GM23248 (cell line): ENCODE measurements around the gene RNF150. TPM values are rescaled to one million over a fixed set of nuclear protein-coding genes. Genes with fewer than 3 reads are reported as not detected.

Experiments
- DNase-seq: peaks from one replicate; pipeline ENCODE4 v3.0.0-alpha.2; 2015
- H2AFZ ChIP-seq: fragments of 200-600 bp; sonication (generic); 2 replicates; pipeline ENCODE4 v1.6.1; 2016; ENCODE audit warnings: antibody characterized with exemption
- H3F3A ChIP-seq: fragments of 200-600 bp; sonication (generic); 2 replicates; pipeline ENCODE4 v1.6.1; 2016; ENCODE audit warnings: mild to moderate bottlenecking, antibody characterized with exemption, mixed run types; ENCODE audit not compliant: insufficient read depth
- H3K27ac ChIP-seq: fragments of 200-600 bp; sonication (generic); 2 replicates; pipeline ENCODE4 v1.5.1; 2016; ENCODE audit warnings: mild to moderate bottlenecking
- H3K27me3 ChIP-seq: fragments of 200-600 bp; sonication (generic); replicated peaks from 2 replicates; pipeline ENCODE4 v1.6.1; 2016; ENCODE audit warnings: mild to moderate bottlenecking; ENCODE audit not compliant: insufficient read depth
- H3K36me3 ChIP-seq: fragments of 200-600 bp; sonication (generic); 2 replicates; pipeline ENCODE4 v1.6.1; 2016; ENCODE audit warnings: low read depth, mild to moderate bottlenecking
- H3K4me1 ChIP-seq: fragments of 200-600 bp; sonication (generic); 2 replicates; pipeline ENCODE4 v1.6.1; 2016; ENCODE audit warnings: mild to moderate bottlenecking; ENCODE audit not compliant: insufficient read depth
- H3K4me2 ChIP-seq: fragments of 200-600 bp; sonication (generic); one replicate; pipeline ENCODE4 v1.6.1; 2016; ENCODE audit warnings: mild to moderate bottlenecking; ENCODE audit not compliant: unreplicated experiment
- H3K4me3 ChIP-seq: fragments of 200-600 bp; sonication (generic); 2 replicates; pipeline ENCODE4 v1.5.1; 2016; ENCODE audit warnings: mild to moderate bottlenecking
- H3K79me2 ChIP-seq: fragments of 200-600 bp; sonication (generic); 2 replicates; pipeline ENCODE4 v1.6.1; 2016; ENCODE audit warnings: mild to moderate bottlenecking; ENCODE audit not compliant: insufficient read depth
- H3K9ac ChIP-seq: fragments of 200-600 bp; sonication (generic); 2 replicates; pipeline ENCODE4 v1.6.1; 2016; ENCODE audit warnings: mild to moderate bottlenecking
- H3K9me2 ChIP-seq: fragments of 200-600 bp; sonication (generic); 2 replicates; pipeline ENCODE4 v1.6.1; 2016; ENCODE audit warnings: mixed run types, mild to moderate bottlenecking, moderate library complexity; ENCODE audit not compliant: insufficient read depth
- H3K9me3 ChIP-seq: fragments of 200-600 bp; sonication (generic); one replicate; pipeline ENCODE4 v1.6.1; 2017; ENCODE audit warnings: low read depth
- H4K20me1 ChIP-seq: fragments of 200-600 bp; sonication (generic); 2 replicates; pipeline ENCODE4 v1.6.0; 2016; ENCODE audit not compliant: insufficient read depth
- EZH2 ChIP-seq: fragments of 200-600 bp; sonication (generic); IDR thresholded peaks from 2 replicates; pipeline ENCODE4 v1.6.1; 2018; ENCODE audit warnings: antibody characterized with exemption, mild to moderate bottlenecking; ENCODE audit not compliant: insufficient read depth, poor library complexity, severe bottlenecking
- EZH2phosphoT487 ChIP-seq: fragments of 200-600 bp; sonication (generic); IDR thresholded peaks from 2 replicates; pipeline ENCODE4 v1.6.1; 2018; ENCODE audit warnings: antibody characterized with exemption, moderate library complexity, mild to moderate bottlenecking, low read depth; ENCODE audit not compliant: insufficient read depth
- WGBS, 2 experiments: methylation state at CpG; one replicate each; pipeline ENCODE4 v1.1.6; 2015 to 2017; ENCODE audit warnings: low lambda C conversion rate in 2 of 2, low coverage in 1 of 2; ENCODE audit errors: missing lambda C conversion rate in 2 of 2; 5-methylcytosine and 5-hydroxymethylcytosine counted together
- in situ Hi-C: fragments of 300-500 bp; cut with MboI; formaldehyde crosslinking; loops from 2 replicates; pipeline ENCODE4 v1.15.0; 2020
- polyA plus RNA-seq: library from polyadenylated mRNA; unstranded; fragments of >200 nt; fragmentation: Nextera tagmentation; extraction: Ambion mirVana; gene quantifications from 2 replicates; pipeline ENCODE4 v1.2.1, GENCODE V29; 2016
- total RNA-seq: library from RNA; depleted of rRNA; stranded (reverse); fragments of >200 nt; shearing (Covaris generic); gene quantifications from 2 replicates; pipeline ENCODE4 v1.2.3, GENCODE V29; 2014

The RNF150 gene
- total and polyA plus RNA-seq, 2 experiments from 2014 or later = 4.8 to 10.5 TPM

- H3K79me2 ChIP-seq = no peaks in the 10 kb centered on the region
- no peak overlapping the region for H3K4me2 ChIP-seq
- in situ Hi-C loops = no loop called here
- TF ChIP-seq EZH2phosphoT487 (no peak), EZH2 (no peak)
- no peak for DNase-seq
- no peaks in the 10 kb centered on the region for H3K9me2 ChIP-seq
- H4K20me1 ChIP-seq = no peaks in the 10 kb centered on the region
- H3K36me3 ChIP-seq = no peaks in the 10 kb centered on the region
- 64 to 75% methylated on average over 9 of the region's 9 CpGs for WGBS, 2 experiments
- H3K4me3 ChIP-seq = no peak overlapping the region
- H3K27me3 ChIP-seq = no peaks in the 10 kb centered on the region
- no peaks in the 10 kb centered on the region; the same call in 1 of the 2 replicates for H3F3A ChIP-seq
- no peaks in the 10 kb centered on the region for H3K4me1 ChIP-seq
- H3K9ac ChIP-seq = no peak overlapping the region
- H3K27ac ChIP-seq = no peak overlapping the region
- H2AFZ ChIP-seq = no peak overlapping the region
- H3K9me3 ChIP-seq = no peaks in the 10 kb centered on the region
Measured at GRCh38 chr4:140903522-140904475, 229.5 kb downstream of the RNF150 start.

- TF ChIP-seq EZH2 = no peak
- TF ChIP-seq EZH2phosphoT487 = no peak
- no peaks in the 10 kb centered on the region for H3K36me3 ChIP-seq
- no peaks in the 10 kb centered on the region for H3K79me2 ChIP-seq
- in situ Hi-C loops = no loop called here
- no peaks in the 10 kb centered on the region for H3K9me2 ChIP-seq
- no peak overlapping the region for H3K4me2 ChIP-seq
- no peaks in the 10 kb centered on the region for H4K20me1 ChIP-seq
- WGBS, 2 experiments = 68 to 81% methylated on average over 1 of the region's 1 CpG
- no peaks in the 10 kb centered on the region for H3K27me3 ChIP-seq
- H3K9me3 ChIP-seq = no peaks in the 10 kb centered on the region
- no peaks in the 10 kb centered on the region for H3F3A ChIP-seq
- DNase-seq = no peak
- no peak overlapping the region for H3K4me3 ChIP-seq
- H3K9ac ChIP-seq = no peak overlapping the region
- no peak overlapping the region for H3K27ac ChIP-seq
- H3K4me1 ChIP-seq = no peaks in the 10 kb centered on the region
- H2AFZ ChIP-seq = no peak overlapping the region
Measured at GRCh38 chr4:140901736-140902336, 231.4 kb downstream of the RNF150 start.

- in situ Hi-C loops = no loop called here
- Histone ChIP-seq H3K4me3 (no peak overlapping the region), H2AFZ (no peak overlapping the region), H3K27me3 (no peaks in the 10 kb centered on the region), H3K79me2 (no peaks in the 10 kb centered on the region), H3F3A (peaks cover 16% of the 10 kb centered on the region; the same call in 1 of the 2 replicates), H3K27ac (no peak overlapping the region), H4K20me1 (no peaks in the 10 kb centered on the region), H3K9ac (no peak overlapping the region), H3K9me2 (no peaks in the 10 kb centered on the region), H3K4me2 (peak overlapping the region; percentile 59), H3K4me1 (peaks cover 16% of the 10 kb centered on the region), H3K9me3 (no peaks in the 10 kb centered on the region), H3K36me3 (no peaks in the 10 kb centered on the region)
- DNase-seq = peak; percentile 77
- no peak for TF ChIP-seq EZH2
- no peak for TF ChIP-seq EZH2phosphoT487
Measured at GRCh38 chr4:140893939-140894338, 239.3 kb downstream of the RNF150 start.

GRCh38 chr4:140888054-140888453, 245.2 kb downstream of the RNF150 start:
- in situ Hi-C loops = no loop called here
- TF ChIP-seq EZH2phosphoT487 = no peak
- no peak for TF ChIP-seq EZH2
- peaks cover under 1% of the 10 kb centered on the region for H3K4me1 ChIP-seq
- H2AFZ ChIP-seq = no peak overlapping the region
- H4K20me1 ChIP-seq = no peaks in the 10 kb centered on the region
- H3K4me3 ChIP-seq = no peak overlapping the region
- H3K79me2 ChIP-seq = no peaks in the 10 kb centered on the region
- no peak overlapping the region for H3K4me2 ChIP-seq
- no peaks in the 10 kb centered on the region for H3K9me2 ChIP-seq
- H3K9ac ChIP-seq = no peak overlapping the region
- 0 out of 2 replicates have a peak, but pooled peaks cover under 1% of the 10 kb centered on the region for H3F3A ChIP-seq
- H3K27ac ChIP-seq = no peak overlapping the region
- DNase-seq = no peak
- 68 to 78% methylated on average over 3 of the region's 3 CpGs for WGBS, 2 experiments
- H3K36me3 ChIP-seq = no peaks in the 10 kb centered on the region
- no peaks in the 10 kb centered on the region for H3K9me3 ChIP-seq
- H3K27me3 ChIP-seq = no peaks in the 10 kb centered on the region
